ENCODE data around the gene TAGLN. TPM values are rescaled to one million over a fixed set of nuclear protein-coding genes. Genes with fewer than 3 reads are reported as not detected.

The TAGLN gene
- total and polyA plus RNA-seq, 2 of the 8 experiments (the other 6 are each of a cell fraction or from before 2014, with no cell fraction given) = 140 to 300 TPM

- Histone ChIP-seq H3K9ac (replicated peaks in 1 of 4; ENCODE audit: extremely low read depth in 1 of 4, low read depth in 3 of 4, low read length in 3 of 4) (peak within 1 kb of the TSS; percentile 67 to 77 (median 72)), H2BK12ac (ENCODE audit: low read depth, low read length) (no peak within 1 kb of the TSS), H3K14ac (ENCODE audit: insufficient read length) (no peak within 1 kb of the TSS), H3K27me3 (replicated peaks in 1 of 4; ENCODE audit: control insufficient read depth in 3 of 4, extremely low read depth in 1 of 4, insufficient read depth in 3 of 4, low read length in 3 of 4) (no peaks in the 10 kb centered on the region), H4K5ac (ENCODE audit: insufficient read length, low read depth, low read length) (peak within 1 kb of the TSS; percentile 80), H3K9me3 (ENCODE audit: insufficient read depth in 2 of 2, low read depth in 1 of 2, low read length in 1 of 2) (no peaks in the 10 kb centered on the region), H3K27ac (ENCODE audit: low read depth, low read length) (peak within 1 kb of the TSS; percentile 71; the same call in 1 of the 2 replicates), H2AFZ (ENCODE audit: low read length) (peak within 1 kb of the TSS; percentile 99; the same call in 1 of the 2 replicates), H2BK5ac (ENCODE audit: low read depth, low read length) (peak within 1 kb of the TSS; percentile 23; the same call in 1 of the 2 replicates), H4K8ac (ENCODE audit: extremely low read depth, insufficient read depth, low read length) (peak within 1 kb of the TSS; percentile 86; the same call in 1 of the 2 replicates), H3K23me2 (ENCODE audit: low read depth, low read length) (peaks cover 7% of the 10 kb centered on the region), H2BK20ac (ENCODE audit: low read length) (no peak within 1 kb of the TSS), H4K91ac (replicated peaks; ENCODE audit: insufficient read length, low read length) (peak within 1 kb of the TSS; percentile 52), H3K18ac (ENCODE audit: extremely low read depth, low read length) (peak within 1 kb of the TSS; percentile 52; the same call in 1 of the 2 replicates), H3K4me3 (ENCODE audit: extremely low read depth in 1 of 4, insufficient read depth in 2 of 4, low read depth in 3 of 4, low read length in 4 of 4) (peak within 1 kb of the TSS; percentile 76 to 100 (median 96)), H3K56ac (replicated peaks; ENCODE audit: insufficient read length, low read depth, low read length) (peak within 1 kb of the TSS; percentile 81), H3K79me2 (ENCODE audit: control insufficient read depth in 1 of 2, insufficient read depth in 2 of 2, low read length in 2 of 2) (peaks cover 0 to 40% of the 10 kb centered on the region in 2 experiments; a peak in 2 of 4 replicates), H2AK5ac (ENCODE audit: low read depth, low read length) (peak within 1 kb of the TSS; percentile 9; the same call in 1 of the 2 replicates), H3K36me3 (ENCODE audit: control insufficient read depth in 2 of 4, insufficient read depth in 4 of 4, low read length in 3 of 4) (peaks cover 4 to 10% (median 6%) of the 10 kb centered on the region in 4 experiments; a peak in 7 of 8 replicates), H3K79me1 (ENCODE audit: low read depth, low read length) (peaks cover 7% of the 10 kb centered on the region; the same call in 1 of the 2 replicates), H3K4ac (replicated peaks; ENCODE audit: insufficient read length, low read depth, low read length) (peak within 1 kb of the TSS; percentile 80), H3K4me1 (replicated peaks in 1 of 4; ENCODE audit: control insufficient read depth in 3 of 4, insufficient read depth in 4 of 4, low read length in 3 of 4) (peaks cover 0 to 8% (median 2%) of the 10 kb centered on the region in 4 experiments; a peak in 3 of 7 replicates), H4K20me1 (replicated peaks in 1 of 2; ENCODE audit: control insufficient read depth in 1 of 2, insufficient read depth in 2 of 2, low read length in 2 of 2) (no peaks in the 10 kb centered on the region), H3K4me2 (ENCODE audit: insufficient read depth in 1 of 2, low read depth in 2 of 2, low read length in 2 of 2) (peak within 1 kb of the TSS; percentile 93 to 96), H2BK120ac (replicated peaks; ENCODE audit: low read depth, low read length) (no peak within 1 kb of the TSS), H2BK15ac (ENCODE audit: low read length) (no peak within 1 kb of the TSS; the same call in 1 of the 2 replicates), H3K23ac (ENCODE audit: insufficient read length) (no peak within 1 kb of the TSS)
- DNase-seq (ENCODE audit: low read depth in 1 of 2, low spot score in 2 of 2) = peak; percentile 38 to 88
- CTCF ChIA-PET (ENCODE audit: partially characterized antibody) = interaction anchor here (0.8 to 25.0 kb wide), 9 partner anchors 12 to 126 kb away, joined by 3 to 449 read pairs (median 4); partner anchors contain the start of genes SIDT2 and TAGLN
- POLR2A ChIA-PET (ENCODE audit: partially characterized antibody) = interaction anchor here (0.6 to 6.0 kb wide), 14 partner anchors 10 to 445 kb away, joined by 3 to 53 read pairs (median 4); partner anchors contain the start of genes PAFAH1B2, SIDT2 and TAGLN
- 2% methylated on average over 34 of the region's 94 CpGs; no CpG with 5 or more reads in 1 of the 2 experiments for WGBS, 2 experiments (ENCODE audit: extremely low coverage in 1 of 2, insufficient coverage in 1 of 2, insufficient read length in 1 of 2, insufficient replicate concordance in 2 of 2, low coverage in 1 of 2, low lambda C conversion rate in 2 of 2, missing lambda C conversion rate in 1 of 2)
- FAIRE-seq = no peak
- TF ChIP-seq SP4 (IDR thresholded peaks at IDR 0.05; ENCODE audit: low read length) (peak; percentile 31; the same call in 1 of the 2 replicates), SIRT6 (IDR thresholded peaks at IDR 0.05; ENCODE audit: low read length) (no peak), EP300 (IDR thresholded peaks at IDR 0.05; ENCODE audit: borderline replicate concordance in 1 of 2, low read depth in 2 of 2, low read length in 2 of 2) (peak in 1 of 2 experiments; percentile 93; a peak in 2 of 3 replicates), FOSL1 (IDR thresholded peaks at IDR 0.05; ENCODE audit: insufficient read depth, low read depth, low read length) (no peak), TEAD4 (IDR thresholded peaks at IDR 0.05; ENCODE audit: low read depth, low read length) (no peak), KDM4A (IDR thresholded peaks at IDR 0.05; ENCODE audit: low read depth, low read length, severe bottlenecking) (peak; percentile 68), TAF7 (optimal IDR thresholded peaks at IDR 0.05; ENCODE audit: borderline replicate concordance, low read depth, low read length) (peak; percentile 7), CEBPB (IDR thresholded peaks at IDR 0.05; ENCODE audit: low read depth, low read length) (no peak)
Measured at GRCh38 chr11:117232092-117232878, 33.1 kb downstream of the TAGLN start, which contains the start of gene RNF214. RNF214 (plus strand) TSS chr11:117232671; CDS start chr11:117234273, 1,602 bp downstream.
